Activated CD4-positive, alpha-beta memory T cell treated with anti-CD3 and anti-CD28 coated beads, Interleukin-2, amount 10 ng/mL, durations not matched to agents 7 days and 5 days (primary cell): Measurements from ENCODE around the gene EGLN2. TPM values are rescaled to one million over a fixed set of nuclear protein-coding genes. Genes with fewer than 3 reads are reported as not detected.

ENCODE experiments used
- CTCF ChIA-PET: fragments of 350-600 bp; sonication (Branson Sonifier 250); formaldehyde crosslinking; loops from one replicate; lab custom pipeline; 2021; ENCODE audit warnings: antibody characterized with exemption, inconsistent platforms; lab: Charles Lee
- POLR2A ChIA-PET: fragments of 350-600 bp; sonication (Branson Sonifier 250); formaldehyde crosslinking; loops from one replicate; lab custom pipeline; 2021; ENCODE audit warnings: antibody characterized with exemption; lab: Charles Lee
- DNase-seq: peaks from one replicate; pipeline ENCODE4 v3.0.0-alpha.2; 2020
- H3K27ac Mint-ChIP-seq: one replicate; pipeline ENCODE4 v1.8.0; 2021; ENCODE audit warnings: mild to moderate bottlenecking, mixed read lengths
- H3K27me3 Mint-ChIP-seq: one replicate; pipeline ENCODE4 v1.8.0; 2021; ENCODE audit warnings: mixed read lengths
- H3K36me3 Mint-ChIP-seq: one replicate; pipeline ENCODE4 v1.8.0; 2021; ENCODE audit warnings: low read depth, mixed read lengths
- H3K4me1 Mint-ChIP-seq: one replicate; pipeline ENCODE4 v1.8.0; 2021; ENCODE audit warnings: mixed read lengths
- H3K4me3 Mint-ChIP-seq: one replicate; pipeline ENCODE4 v1.8.0; 2021; ENCODE audit warnings: mild to moderate bottlenecking, mixed read lengths
- H3K9me3 Mint-ChIP-seq: one replicate; pipeline ENCODE4 v1.8.0; 2021; ENCODE audit warnings: mixed read lengths
- total RNA-seq, 2 experiments: library from RNA; stranded (reverse); gene quantifications; one replicate each; pipeline ENCODE4 v1.2.3, GENCODE V29; 2021

EGLN2 gene
- total RNA-seq, 2 experiments from 2014 or later = 127 to 128 TPM

- peak overlapping the region; percentile 78 for H3K4me3 Mint-ChIP-seq
- H3K27ac Mint-ChIP-seq = peak overlapping the region; percentile 84
- DNase-seq = peak; percentile 68
- peaks cover 40% of the 10 kb centered on the region for H3K36me3 Mint-ChIP-seq
- CTCF ChIA-PET = interaction anchor here (0.6 to 2.3 kb wide), 14 partner anchors 9 to 330 kb away, joined by 3 to 41 read pairs (median 4); partner anchors contain the start of genes ACTMAP, RAB4B and SNRPA
- POLR2A ChIA-PET = interaction anchor here (0.7 to 14.9 kb wide), 9 partner anchors 9 to 135 kb away, joined by 3 to 161 read pairs (median 6); partner anchors contain the start of genes ACTMAP, COQ8B, ITPKC and RAB4B
- H3K9me3 Mint-ChIP-seq = no peaks in the 10 kb centered on the region
- H3K27me3 Mint-ChIP-seq = no peaks in the 10 kb centered on the region
- peaks cover 52% of the 10 kb centered on the region for H3K4me1 Mint-ChIP-seq
Measured at GRCh38 chr19:40797963-40798682, 868 bp upstream of the EGLN2 start.

- H3K27ac Mint-ChIP-seq = peak overlapping the region; percentile 78
- peaks cover 55% of the 10 kb centered on the region for H3K36me3 Mint-ChIP-seq
- H3K4me3 Mint-ChIP-seq = peak overlapping the region; percentile 91
- ChIA-PET CTCF (interaction anchor here (1.9 to 2.3 kb wide), 3 partner anchors 22 to 49 kb away, joined by 8 to 41 read pairs (median 13); partner anchors contain the start of genes ACTMAP, RAB4B and SNRPA), POLR2A (interaction anchor here (1.0 to 14.9 kb wide), 6 partner anchors 12 to 137 kb away, joined by 3 to 161 read pairs (median 7); partner anchors contain the start of genes ACTMAP, COQ8B, ITPKC and RAB4B)
- peaks cover 68% of the 10 kb centered on the region for H3K4me1 Mint-ChIP-seq
- peak; percentile 39 for DNase-seq
- H3K27me3 Mint-ChIP-seq = no peaks in the 10 kb centered on the region
- H3K9me3 Mint-ChIP-seq = no peaks in the 10 kb centered on the region
Measured at GRCh38 chr19:40799558-40800338, 757 bp downstream of the EGLN2 start.

- Mint-ChIP-seq H3K4me1 (peaks cover 75% of the 10 kb centered on the region), H3K4me3 (peak overlapping the region; percentile 91), H3K9me3 (no peaks in the 10 kb centered on the region), H3K27ac (peak overlapping the region; percentile 78), H3K27me3 (no peaks in the 10 kb centered on the region), H3K36me3 (peaks cover 61% of the 10 kb centered on the region)
- CTCF ChIA-PET = no interaction called here
- POLR2A ChIA-PET = interaction anchor here (1.0 to 14.9 kb wide), 4 partner anchors 23 to 452 kb away, joined by 3 to 161 read pairs (median 38); partner anchors contain the start of genes ACTMAP, C19orf47, COQ8B and ITPKC
- DNase-seq = no peak
Measured at GRCh38 chr19:40800339-40800996, 1.5 kb downstream of the EGLN2 start.

- DNase-seq = no peak
- Mint-ChIP-seq H3K9me3 (no peaks in the 10 kb centered on the region), H3K4me1 (peaks cover 80% of the 10 kb centered on the region), H3K27ac (peak overlapping the region; percentile 97), H3K27me3 (no peaks in the 10 kb centered on the region), H3K4me3 (peak overlapping the region; percentile 91), H3K36me3 (peaks cover 61% of the 10 kb centered on the region)
- CTCF ChIA-PET = no interaction called here
- POLR2A ChIA-PET = interaction anchor here (1.0 to 14.9 kb wide), 3 partner anchors 23 to 453 kb away, joined by 3 to 161 read pairs (median 70); partner anchors contain the start of genes ACTMAP, C19orf47, RAB4B and SNRPA
Measured at GRCh38 chr19:40800997-40801377, 2.0 kb downstream of the EGLN2 start.

- H3K27me3 Mint-ChIP-seq = no peaks in the 10 kb centered on the region
- ChIA-PET POLR2A (interaction anchor here (0.9 to 14.9 kb wide), 6 partner anchors 10 to 49 kb away, joined by 3 to 161 read pairs (median 4); partner anchors contain the start of genes ACTMAP, RAB4B and SNRPA), CTCF (no interaction called here)
Measured at GRCh38 chr19:40801426-40802299, 2.7 kb downstream of the EGLN2 start.

GRCh38 chr19:40802300-40803169, 3.5 kb downstream of the EGLN2 start:
- Mint-ChIP-seq H3K36me3 (peaks cover 64% of the 10 kb centered on the region), H3K9me3 (no peaks in the 10 kb centered on the region), H3K4me1 (peaks cover 87% of the 10 kb centered on the region), H3K27ac (peak overlapping the region; percentile 97), H3K27me3 (no peaks in the 10 kb centered on the region), H3K4me3 (peak overlapping the region; percentile 91)
- DNase-seq = no peak
- ChIA-PET CTCF (interaction anchor here (1.2 to 1.6 kb wide), 2 partner anchors 10 to 25 kb away, joined by 3 to 4 read pairs; partner anchors contain the start of gene RAB4B), POLR2A (interaction anchor here (0.9 to 14.9 kb wide), 6 partner anchors 9 to 50 kb away, joined by 3 to 161 read pairs (median 4); partner anchors contain the start of genes ACTMAP, RAB4B and SNRPA)

More at GRCh38 chr19:40801426-40802299, 2.7 kb downstream of the EGLN2 start:
- Mint-ChIP-seq H3K9me3 (no peaks in the 10 kb centered on the region), H3K36me3 (peaks cover 60% of the 10 kb centered on the region), H3K27ac (peak overlapping the region; percentile 97), H3K4me1 (peaks cover 84% of the 10 kb centered on the region), H3K4me3 (peak overlapping the region; percentile 91)
- no peak for DNase-seq

GRCh38 chr19:40803170-40803856, 4.3 kb downstream of the EGLN2 start:
- no peaks in the 10 kb centered on the region for H3K27me3 Mint-ChIP-seq
- H3K4me3 Mint-ChIP-seq = peak overlapping the region; percentile 91
- peaks cover 72% of the 10 kb centered on the region for H3K36me3 Mint-ChIP-seq
- POLR2A ChIA-PET = interaction anchor here (1.0 to 14.9 kb wide), 4 partner anchors 8 to 51 kb away, joined by 3 to 161 read pairs (median 37); partner anchors contain the start of genes ACTMAP, RAB4B and SNRPA
- no peak for DNase-seq
- CTCF ChIA-PET = interaction anchor here (1.2 to 1.6 kb wide), 2 partner anchors 9 to 26 kb away, joined by 3 to 4 read pairs; partner anchors contain the start of gene RAB4B
- peak overlapping the region; percentile 97 for H3K27ac Mint-ChIP-seq
- H3K4me1 Mint-ChIP-seq = peaks cover 86% of the 10 kb centered on the region
- no peaks in the 10 kb centered on the region for H3K9me3 Mint-ChIP-seq

- peak; percentile 73 for DNase-seq
- Mint-ChIP-seq H3K27me3 (no peaks in the 10 kb centered on the region), H3K36me3 (peaks cover 79% of the 10 kb centered on the region), H3K4me3 (peak overlapping the region; percentile 91), H3K27ac (peak overlapping the region; percentile 97), H3K9me3 (no peaks in the 10 kb centered on the region), H3K4me1 (peaks cover 87% of the 10 kb centered on the region)
- POLR2A ChIA-PET = interaction anchor here (0.6 to 14.9 kb wide), 7 partner anchors 11 to 459 kb away, joined by 3 to 161 read pairs (median 30); partner anchors contain the start of genes ACTMAP, HNRNPUL1, RAB4B and SNRPA
- CTCF ChIA-PET = interaction anchor here (0.6 to 4.6 kb wide), 7 partner anchors 8 to 200 kb away, joined by 3 to 50 read pairs (median 23); partner anchors contain the start of gene RAB4B
Measured at GRCh38 chr19:40803857-40804782, 5.1 kb downstream of the EGLN2 start.

GRCh38 chr19:40804783-40805242, 5.8 kb downstream of the EGLN2 start:
- ChIA-PET POLR2A (interaction anchor here (0.6 to 14.9 kb wide), 9 partner anchors 11 to 460 kb away, joined by 3 to 161 read pairs (median 6); partner anchors contain the start of genes ACTMAP, HNRNPUL1, RAB4B and SNRPA), CTCF (interaction anchor here (0.6 to 4.6 kb wide), 6 partner anchors 15 to 201 kb away, joined by 3 to 50 read pairs (median 32); partner anchors contain the start of gene RAB4B)
- peak; percentile 26 for DNase-seq
- Mint-ChIP-seq H3K36me3 (peaks cover 85% of the 10 kb centered on the region), H3K9me3 (no peaks in the 10 kb centered on the region), H3K27me3 (no peaks in the 10 kb centered on the region), H3K4me3 (peak overlapping the region; percentile 91), H3K4me1 (peaks cover 90% of the 10 kb centered on the region), H3K27ac (peak overlapping the region; percentile 97)
